OCI-LY7 (cell line): Measurements from ENCODE around the gene CHGA. TPM values are rescaled to one million over a fixed set of nuclear protein-coding genes. Genes with fewer than 3 reads are reported as not detected.

ENCODE experiments used
- BruUV-seq: library from RNA; stranded (reverse); fragments of 400-500 nt; replicated peaks from 2 replicates; lab custom pipeline; 2021; lab: Mats Ljungman, UMichigan
- CTCF ChIA-PET: fragments of 300-600 bp; sonication (Branson Sonifier 250); formaldehyde crosslinking; loops from one replicate; lab custom pipeline; 2022; ENCODE audit warnings: antibody characterized with exemption; ENCODE audit not compliant: unreplicated experiment; lab: Charles Lee
- POLR2A ChIA-PET: fragments of 300-600 bp; sonication (Branson Sonifier 250); formaldehyde crosslinking; loops from one replicate; lab custom pipeline; 2022; ENCODE audit warnings: antibody characterized with exemption; lab: Charles Lee
- DNase-seq: peaks from one replicate; pipeline ENCODE4 v3.0.0-alpha.2; 2015; ENCODE audit warnings: low spot score
- H2AFZ ChIP-seq: fragments of 200-600 bp; sonication (generic), shearing (Covaris generic); 2 replicates; pipeline ENCODE4 v1.6.1; 2014; ENCODE audit warnings: mild to moderate bottlenecking, antibody characterized with exemption, low read length, moderate library complexity
- H3K27ac ChIP-seq: fragments of 200-600 bp; sonication (generic); 2 replicates; pipeline ENCODE4 v1.5.1; 2014; ENCODE audit warnings: mixed run types, low read depth, mild to moderate bottlenecking, moderate library complexity, low read length, inconsistent platforms; ENCODE audit not compliant: poor library complexity, severe bottlenecking
- H3K36me3 ChIP-seq: fragments of 200-600 bp; sonication (generic); 2 replicates; pipeline ENCODE4 v1.6.1; 2014; ENCODE audit warnings: mild to moderate bottlenecking, antibody characterized with exemption, low read length, moderate library complexity, mixed read lengths; ENCODE audit not compliant: insufficient read depth
- H3K4me1 ChIP-seq: fragments of 200-600 bp; sonication (generic); 2 replicates; pipeline ENCODE4 v1.5.1; 2014; ENCODE audit warnings: mild to moderate bottlenecking, low read length; ENCODE audit not compliant: insufficient read depth, poor library complexity, severe bottlenecking
- H3K4me2 ChIP-seq: fragments of 200-600 bp; sonication (generic); 2 replicates; pipeline ENCODE4 v1.6.1; 2014; ENCODE audit warnings: mild to moderate bottlenecking, low read length
- H3K4me3 ChIP-seq: fragments of 200-600 bp; sonication (generic); 2 replicates; pipeline ENCODE4 v1.5.1; 2014; ENCODE audit warnings: mild to moderate bottlenecking, low read depth, low read length; ENCODE audit not compliant: poor library complexity, severe bottlenecking
- H3K79me2 ChIP-seq: fragments of 200-600 bp; sonication (generic); 2 replicates; pipeline ENCODE4 v1.6.1; 2016; ENCODE audit warnings: low read depth, mild to moderate bottlenecking, low read length, moderate library complexity, mixed read lengths; ENCODE audit not compliant: insufficient read depth
- H3K9me2 ChIP-seq: fragments of 200-600 bp; sonication (generic); 2 replicates; pipeline ENCODE4 v1.6.1; 2016; ENCODE audit warnings: mild to moderate bottlenecking, low read length, mixed read lengths; ENCODE audit not compliant: insufficient read depth
- H3K9me3 ChIP-seq: fragments of 200-600 bp; sonication (generic); 2 replicates; pipeline ENCODE4 v1.6.1; 2014; ENCODE audit warnings: mild to moderate bottlenecking, mixed run types, low read length, mixed read lengths
- H4K20me1 ChIP-seq: fragments of 200-600 bp; sonication (generic); 2 replicates; pipeline ENCODE4 v1.6.1; 2014; ENCODE audit warnings: mild to moderate bottlenecking, antibody characterized with exemption, low read length, moderate library complexity, mixed read lengths; ENCODE audit not compliant: insufficient read depth
- CTCF ChIP-seq: fragments of 200-600 bp; sonication (generic); conservative IDR thresholded peaks from 2 replicates; pipeline ENCODE4 v1.5.1; 2014; ENCODE audit warnings: mild to moderate bottlenecking, antibody characterized with exemption, low read length, moderate library complexity, mixed read lengths
- EZH2phosphoT487 ChIP-seq: fragments of 200-600 bp; sonication (generic); IDR thresholded peaks from 2 replicates; pipeline ENCODE4 v1.6.1; 2018; ENCODE audit warnings: low read depth, borderline replicate concordance, mild to moderate bottlenecking, mixed run types, antibody characterized with exemption, low read length, moderate library complexity, mixed read lengths
- intact Hi-C: fragments of 100-400 bp; cut with micrococcal nuclease; formaldehyde crosslinking; loops from one replicate; pipeline ENCODE4 v1.10.0; 2022; ENCODE audit not compliant: unreplicated experiment
- total RNA-seq, 2 experiments: library from RNA; depleted of rRNA in 1 of 2; stranded (reverse); fragments of >200 nt in 1 of 2; shearing (Covaris generic) in 1 of 2; gene quantifications; 2 replicates each; pipeline ENCODE4 v1.2.3, GENCODE V29; 2014 to 2022

Gene CHGA
- total RNA-seq, 2 experiments from 2014 or later = 0.57 TPM; not detected in 1

GRCh38 chr14:92961567-92961855 is 38.6 kb downstream of the CHGA start:
- ChIA-PET CTCF (no interaction called here), POLR2A (no interaction called here)
- no peak for DNase-seq
- no peak overlapping the region for H2AFZ ChIP-seq
- no peak overlapping the region for H3K4me2 ChIP-seq
- no peaks in the 10 kb centered on the region for H3K9me2 ChIP-seq
- H3K4me1 ChIP-seq = no peaks in the 10 kb centered on the region
- TF ChIP-seq EZH2phosphoT487 (no peak), CTCF (no peak)
- H4K20me1 ChIP-seq = no peaks in the 10 kb centered on the region
- no peaks in the 10 kb centered on the region for H3K79me2 ChIP-seq
- H3K4me3 ChIP-seq = no peak overlapping the region
- H3K36me3 ChIP-seq = no peaks in the 10 kb centered on the region
- no TSS peak for BruUV-seq
- intact Hi-C loops = no loop called here
- no peak overlapping the region for H3K27ac ChIP-seq
- H3K9me3 ChIP-seq = no peaks in the 10 kb centered on the region

GRCh38 chr14:92962031-92962830 is 39.3 kb downstream of the CHGA start:
- no peak for TF ChIP-seq CTCF
- no peak for TF ChIP-seq EZH2phosphoT487
- no peak overlapping the region for H3K4me3 ChIP-seq
- no peaks in the 10 kb centered on the region for H3K4me1 ChIP-seq
- BruUV-seq = no TSS peak
- H3K79me2 ChIP-seq = no peaks in the 10 kb centered on the region
- H3K36me3 ChIP-seq = no peaks in the 10 kb centered on the region
- no peaks in the 10 kb centered on the region for H3K9me3 ChIP-seq
- H3K9me2 ChIP-seq = no peaks in the 10 kb centered on the region
- no peak overlapping the region for H3K27ac ChIP-seq
- H4K20me1 ChIP-seq = no peaks in the 10 kb centered on the region
- H2AFZ ChIP-seq = no peak overlapping the region
- DNase-seq = no peak
- intact Hi-C loops = no loop called here
- ChIA-PET POLR2A (interaction anchor here (1.0 kb wide), 1 partner anchor 212 kb away, joined by 3 read pairs; no protein-coding TSS in a partner anchor), CTCF (no interaction called here)
- H3K4me2 ChIP-seq = no peak overlapping the region

GRCh38 chr14:92962831-92963095 is 39.8 kb downstream of the CHGA start:
- Histone ChIP-seq H3K4me3 (no peak overlapping the region), H3K4me1 (no peaks in the 10 kb centered on the region), H3K9me3 (no peaks in the 10 kb centered on the region), H4K20me1 (no peaks in the 10 kb centered on the region), H2AFZ (no peak overlapping the region), H3K9me2 (no peaks in the 10 kb centered on the region), H3K4me2 (no peak overlapping the region), H3K27ac (no peak overlapping the region), H3K36me3 (no peaks in the 10 kb centered on the region), H3K79me2 (no peaks in the 10 kb centered on the region)
- ChIA-PET CTCF (no interaction called here), POLR2A (interaction anchor here (1.0 kb wide), 1 partner anchor 213 kb away, joined by 3 read pairs; no protein-coding TSS in a partner anchor)
- intact Hi-C loops = no loop called here
- TF ChIP-seq CTCF (no peak), EZH2phosphoT487 (no peak)
- no TSS peak for BruUV-seq
- no peak for DNase-seq
